H9 (cell line): Measurements from ENCODE around the gene PLK3. TPM values are rescaled to one million over a fixed set of nuclear protein-coding genes. Genes with fewer than 3 reads are reported as not detected.

Experiments
- DNase-seq: peaks from one replicate; pipeline ENCODE4 v3.0.0-alpha.2; 2017
- H2AFZ ChIP-seq: one replicate; pipeline ENCODE4 v1.6.1; 2013; ENCODE audit warnings: mild to moderate bottlenecking, low read length, control low read depth, moderate library complexity
- H2AK5ac ChIP-seq: 2 replicates; pipeline ENCODE4 v1.6.1; 2013; ENCODE audit warnings: low read length, control low read depth, mixed read lengths; ENCODE audit not compliant: insufficient read length
- H2BK120ac ChIP-seq: one replicate; pipeline ENCODE4 v1.6.1; 2013; ENCODE audit warnings: low read depth, mild to moderate bottlenecking, low read length, control low read depth, inconsistent platforms; ENCODE audit not compliant: poor library complexity, severe bottlenecking
- H2BK12ac ChIP-seq: 2 replicates; pipeline ENCODE4 v1.6.1; 2013; ENCODE audit warnings: low read length, control low read depth, mixed read lengths, low read depth; ENCODE audit not compliant: insufficient read length
- H2BK15ac ChIP-seq: 2 replicates; pipeline ENCODE4 v1.6.1; 2013; ENCODE audit warnings: low read depth, low read length, control low read depth
- H2BK20ac ChIP-seq: one replicate; pipeline ENCODE4 v1.6.1; 2013; ENCODE audit warnings: low read depth, mild to moderate bottlenecking, low read length, control low read depth, inconsistent platforms; ENCODE audit not compliant: poor library complexity, severe bottlenecking
- H2BK5ac ChIP-seq: 2 replicates; pipeline ENCODE4 v1.6.1; 2013; ENCODE audit warnings: low read length, control low read depth, mixed read lengths; ENCODE audit not compliant: insufficient read length
- H3K14ac ChIP-seq: 2 replicates; pipeline ENCODE4 v1.6.1; 2013; ENCODE audit warnings: low read length, control low read depth; ENCODE audit not compliant: insufficient read depth
- H3K18ac ChIP-seq: 2 replicates; pipeline ENCODE4 v1.6.1; 2013; ENCODE audit warnings: low read depth, mild to moderate bottlenecking, mixed read lengths, low read length, control low read depth; ENCODE audit not compliant: insufficient read length
- H3K23ac ChIP-seq: 2 replicates; pipeline ENCODE4 v1.6.1; 2013; ENCODE audit warnings: low read length, control low read depth, mixed read lengths, low read depth; ENCODE audit not compliant: insufficient read length
- H3K23me2 ChIP-seq: 2 replicates; pipeline ENCODE4 v1.6.1; 2013; ENCODE audit warnings: low read depth, mild to moderate bottlenecking, mixed read lengths, low read length, control low read depth; ENCODE audit not compliant: insufficient read length, poor library complexity, severe bottlenecking
- H3K27ac ChIP-seq: 2 replicates; pipeline ENCODE4 v1.5.1; 2013; ENCODE audit warnings: low read length, control low read depth, mixed read lengths, low read depth; ENCODE audit not compliant: insufficient read length
- H3K27me3 ChIP-seq: 2 replicates; pipeline ENCODE4 v1.6.1; 2013; ENCODE audit warnings: low read length, control low read depth, inconsistent platforms; ENCODE audit not compliant: insufficient read depth
- H3K4ac ChIP-seq: 2 replicates; pipeline ENCODE4 v1.6.1; 2013; ENCODE audit warnings: low read depth, mild to moderate bottlenecking, control low read depth, inconsistent platforms, low read length, moderate library complexity
- H3K4me1 ChIP-seq: 2 replicates; pipeline ENCODE4 v1.6.1; 2013; ENCODE audit warnings: low read length, control low read depth, inconsistent platforms; ENCODE audit not compliant: insufficient read depth
- H3K4me2 ChIP-seq: 2 replicates; pipeline ENCODE4 v1.6.1; 2013; ENCODE audit warnings: low read length, control low read depth, mixed read lengths; ENCODE audit not compliant: insufficient read length, insufficient read depth
- H3K56ac ChIP-seq: 2 replicates; pipeline ENCODE4 v1.6.1; 2013; ENCODE audit warnings: low read depth, mild to moderate bottlenecking, mixed read lengths, low read length, control low read depth; ENCODE audit not compliant: insufficient read length
- H3K79me1 ChIP-seq: 2 replicates; pipeline ENCODE4 v1.6.1; 2013; ENCODE audit warnings: low read depth, mild to moderate bottlenecking, moderate library complexity, low read length, control low read depth, inconsistent platforms; ENCODE audit not compliant: insufficient read depth, poor library complexity, severe bottlenecking
- H3K79me2 ChIP-seq: 2 replicates; pipeline ENCODE4 v1.6.1; 2013; ENCODE audit warnings: low read length, control low read depth, inconsistent platforms; ENCODE audit not compliant: insufficient read depth
- H3K9ac ChIP-seq: 2 replicates; pipeline ENCODE4 v1.6.1; 2013; ENCODE audit warnings: low read length, control low read depth, mixed read lengths; ENCODE audit not compliant: insufficient read length; ENCODE audit errors: extremely low read depth
- H3K9me3 ChIP-seq: one replicate; pipeline ENCODE4 v1.6.1; 2013; ENCODE audit warnings: low read depth, low read length, inconsistent platforms; ENCODE audit not compliant: control insufficient read depth
- H3T11ph ChIP-seq: one replicate; pipeline ENCODE4 v1.6.1; 2013; ENCODE audit warnings: mild to moderate bottlenecking, low read length, control low read depth, inconsistent platforms
- H4K20me1 ChIP-seq: one replicate; pipeline ENCODE4 v1.6.1; 2013; ENCODE audit not compliant: control insufficient read depth, insufficient read length, insufficient read depth
- H4K5ac ChIP-seq: 2 replicates; pipeline ENCODE4 v1.6.1; 2013; ENCODE audit warnings: low read depth, mild to moderate bottlenecking, mixed read lengths, low read length, control low read depth; ENCODE audit not compliant: insufficient read length
- H4K8ac ChIP-seq: replicated peaks from 2 replicates; pipeline ENCODE4 v1.6.1; 2013; ENCODE audit warnings: low read length, control low read depth, mixed read lengths, low read depth; ENCODE audit not compliant: insufficient read length
- H4K91ac ChIP-seq: 2 replicates; pipeline ENCODE4 v1.6.1; 2013; ENCODE audit warnings: low read depth, mild to moderate bottlenecking, moderate library complexity, mixed read lengths, low read length, control low read depth; ENCODE audit not compliant: insufficient read length
- H3K27ac Mint-ChIP-seq, 3 experiments: 2 replicates in 2 of 3; 3 replicates in 1 of 3; pipeline ENCODE4 v1.8.0; 2020 to 2021; ENCODE audit warnings: mixed read lengths in 3 of 3, mild to moderate bottlenecking in 1 of 3, moderate library complexity in 1 of 3
- H3K27me3 Mint-ChIP-seq: 2 replicates; pipeline ENCODE4 v1.8.0; 2021; ENCODE audit warnings: low read depth, mild to moderate bottlenecking, moderate library complexity, mixed read lengths
- H3K36me3 Mint-ChIP-seq, 3 experiments: 2 replicates in 2 of 3; 3 replicates in 1 of 3; pipeline ENCODE4 v1.8.0; 2020 to 2021; ENCODE audit warnings: low read depth in 3 of 3, mixed read lengths in 3 of 3; ENCODE audit not compliant: insufficient read depth in 1 of 3
- H3K4me1 Mint-ChIP-seq, 2 experiments: 2 replicates each; pipeline ENCODE4 v1.8.0; 2020; ENCODE audit warnings: mixed read lengths in 2 of 2
- H3K4me3 Mint-ChIP-seq, 2 experiments: 2 replicates in 1 of 2; 3 replicates in 1 of 2; pipeline ENCODE4 v1.8.0; 2020 to 2021; ENCODE audit warnings: mild to moderate bottlenecking in 2 of 2, mixed read lengths in 2 of 2, moderate library complexity in 1 of 2
- H3K9me3 Mint-ChIP-seq, 2 experiments: 2 replicates in 1 of 2; 3 replicates in 1 of 2; pipeline ENCODE4 v1.8.0; 2020; ENCODE audit warnings: mild to moderate bottlenecking in 2 of 2, mixed read lengths in 2 of 2, moderate library complexity in 1 of 2
- CTCF ChIP-seq: fragments of 200-600 bp; sonication (generic); conservative IDR thresholded peaks from 3 replicates; pipeline ENCODE4 v1.8.0; 2021; ENCODE audit warnings: antibody characterized with exemption, mild to moderate bottlenecking
- WGBS: extraction: QIAGEN DNeasy Blood & Tissue Kit; methylation state at CpG from one replicate; pipeline ENCODE4 v1.1.7; 2013; ENCODE audit warnings: missing lambda C conversion rate, low lambda C conversion rate, mixed read lengths; ENCODE audit not compliant: insufficient read length; ENCODE audit errors: extremely low coverage; 5-methylcytosine and 5-hydroxymethylcytosine counted together
- total RNA-seq: library from RNA; stranded (reverse); gene quantifications from 2 replicates; pipeline ENCODE4 v1.2.1, GENCODE V29; 2021

PLK3 gene
- total RNA-seq, 1 experiment from 2014 or later, result 14.7 TPM

DNA sequence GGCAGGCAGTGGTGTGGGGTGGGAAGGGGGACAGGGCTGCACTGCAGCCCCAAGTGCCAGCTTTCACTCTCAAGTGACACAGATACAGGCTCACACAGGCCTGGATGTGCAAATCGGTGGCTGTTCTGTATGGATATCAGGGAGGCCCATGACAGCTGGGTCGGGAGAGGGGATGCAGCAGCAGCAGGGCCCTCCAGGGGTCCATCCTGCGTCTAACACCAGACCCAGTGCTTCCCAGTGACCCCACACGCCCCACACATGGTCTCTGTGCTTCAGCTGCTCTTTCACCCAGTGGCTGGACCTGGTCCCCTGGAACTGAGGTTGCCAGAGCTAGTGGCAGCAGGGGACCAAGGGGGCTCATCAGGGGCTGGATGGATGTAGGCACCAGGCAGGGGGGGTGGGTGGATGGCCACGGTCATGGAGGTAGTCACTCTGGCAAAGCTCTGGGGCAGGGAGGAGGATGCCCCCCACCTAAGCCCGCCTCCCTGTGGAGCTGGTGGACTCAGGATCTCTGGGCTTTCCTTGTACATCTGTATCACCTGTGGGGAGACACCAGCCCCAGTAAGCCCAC is 22.0 kb downstream of the PLK3 start:
- H3K4me3 Mint-ChIP-seq, result no peak overlapping the region
- no peak overlapping the region for H3K27ac ChIP-seq
- H3K27ac Mint-ChIP-seq, result no peak overlapping the region
- H2BK5ac ChIP-seq, result no peak overlapping the region
- H3K36me3 Mint-ChIP-seq, result no peaks in the 10 kb centered on the region
- H3K4me2 ChIP-seq, result no peak overlapping the region
- H2AK5ac ChIP-seq, result no peak overlapping the region
- no peak overlapping the region for H3K4ac ChIP-seq
- H3K18ac ChIP-seq, result no peak overlapping the region
- no peaks in the 10 kb centered on the region for H3K27me3 ChIP-seq
- no peak overlapping the region for H3K14ac ChIP-seq
- H4K91ac ChIP-seq, result no peak overlapping the region
- H4K5ac ChIP-seq, result no peak overlapping the region
- no peaks in the 10 kb centered on the region for H3K79me2 ChIP-seq
- H3K4me1 ChIP-seq, result no peaks in the 10 kb centered on the region
- H2BK120ac ChIP-seq, result no peak overlapping the region
- no peaks in the 10 kb centered on the region for H4K20me1 ChIP-seq
- H3K4me1 Mint-ChIP-seq, result peaks cover 20 to 23% of the 10 kb centered on the region in 2 experiments
- no peak overlapping the region for H3K56ac ChIP-seq
- no peaks in the 10 kb centered on the region for H3K9me3 ChIP-seq
- no peak overlapping the region for H4K8ac ChIP-seq
- no peak for TF ChIP-seq CTCF
- H2AFZ ChIP-seq, result no peak overlapping the region
- H3K79me1 ChIP-seq, result no peaks in the 10 kb centered on the region
- no peaks in the 10 kb centered on the region; a peak in 1 of 5 replicates for H3K9me3 Mint-ChIP-seq
- no peak for DNase-seq
- no CpG with 5 or more reads among the region's 6 CpGs for WGBS
- H2BK20ac ChIP-seq, result no peak overlapping the region
- no peak overlapping the region for H3T11ph ChIP-seq
- no peak overlapping the region for H2BK12ac ChIP-seq
- peaks cover 8% of the 10 kb centered on the region for H3K23me2 ChIP-seq
- H3K23ac ChIP-seq, result no peak overlapping the region
- H3K9ac ChIP-seq, result no peak overlapping the region
- H3K27me3 Mint-ChIP-seq, result no peaks in the 10 kb centered on the region
- H2BK15ac ChIP-seq, result no peak overlapping the region; the same call in 1 of the 2 replicates
